Right lobe of liver (tissue), 6 donors: ENCODE data around the gene RFX8. TPM values are rescaled to one million over a fixed set of nuclear protein-coding genes. Genes with fewer than 3 reads are reported as not detected.
A peak's percentile ranks its signal among the peaks of the same experiment; 100 is the strongest.
"Not testable (repeated sequence)": the region's sequence is repeated elsewhere in the genome, so short reads cannot be mapped to it uniquely, and the experiment has no call there.

Experiments
- ATAC-seq, 4 donors: fragments of 200-7000 bp; cut with Tn5 transposase; one replicate each; pipeline ENCODE4 v1.9.1; 2020; ENCODE audit warnings: mild to moderate bottlenecking in 4 of 4, moderate library complexity in 4 of 4
- DNase-seq, 3 donors: peaks; one replicate each; pipeline ENCODE4 v3.0.0-alpha.2; 2020
- H3K27ac ChIP-seq, 3 donors: fragments of 200-600 bp; one replicate each; pipeline ENCODE4 v1.8.0; 2022
- H3K27me3 ChIP-seq, 2 donors: fragments of 200-600 bp; one replicate each; pipeline ENCODE4 v1.8.0; 2022
- H3K36me3 ChIP-seq, 4 donors: fragments of 200-600 bp; sonication (generic) in 1 of 4; one replicate each; pipeline versions ENCODE4 v1.5.1 to v1.8.0; 2017 to 2022; ENCODE audit warnings: control low read depth in 1 of 4
- H3K4me1 ChIP-seq, 4 donors: fragments of 200-600 bp; sonication (generic) in 1 of 4; one replicate each; pipeline versions ENCODE4 v1.5.1 to v1.8.0; 2017 to 2022; ENCODE audit warnings: control low read depth in 1 of 4
- H3K4me3 ChIP-seq, 3 donors: fragments of 200-600 bp; one replicate each; pipeline ENCODE4 v1.8.0; 2022
- H3K9me3 ChIP-seq, 4 donors: fragments of 200-600 bp; sonication (generic) in 1 of 4; one replicate each; pipeline versions ENCODE4 v1.5.1 to v1.8.0; 2017 to 2022; ENCODE audit warnings: control low read depth in 1 of 4
- POLR2A ChIP-seq: fragments of 450-650 bp; IDR thresholded peaks from one replicate; pipeline ENCODE4 v1.6.1; 2017; ENCODE audit warnings: antibody characterized with exemption, mild to moderate bottlenecking
- WGBS: methylation state at CpG from one replicate; pipeline ENCODE4 v1.1.6; 2018; ENCODE audit warnings: low coverage, low lambda C conversion rate; ENCODE audit not compliant: insufficient coverage; ENCODE audit errors: missing lambda C conversion rate; 5-methylcytosine and 5-hydroxymethylcytosine counted together
- intact Hi-C, 2 donors: fragments of 100-400 bp; cut with DNase I; formaldehyde crosslinking; loops; one replicate each; pipeline versions ENCODE4 v1.11.2 to v1.14.1; 2022
- total RNA-seq, 6 experiments: library from RNA; depleted of rRNA in 2 of 6; stranded (reverse); fragments of >200 nt in 2 of 6; fragmentation: NEBNext Ultra II Directional in 3 of 6; extraction: Animal tissue kit (Norgen Biotek cat#: 25700) in 3 of 6; gene quantifications; one replicate each; pipeline versions ENCODE4 v1.1.0 to v1.2.4, GENCODE V29; 2016 to 2023
- TF ChIP-seq, protein P1 (sequence below), 4 donors: fragments of 200-600 bp in 3 of 4; fragments of 450-650 bp in 1 of 4; IDR thresholded peaks; one replicate each; pipeline versions ENCODE4 v1.5.1 to v1.8.0; 2016 to 2022; ENCODE audit warnings: antibody characterized with exemption in 4 of 4, mild to moderate bottlenecking in 2 of 4
- donor health status: DM: no; HTN: yes; CAD: no.
- donor health status: DM: no; HTN: no; CAD: no.
- donor health status: DM: no; HTN: no; CAD: no.
- donor health status: DM: no; HTN: yes; CAD: no.
- donor health status: DM: no; HTN: yes; CAD: no.

Gene RFX8
- total RNA-seq, 6 experiments from 2014 or later, result not detected

DNA sequence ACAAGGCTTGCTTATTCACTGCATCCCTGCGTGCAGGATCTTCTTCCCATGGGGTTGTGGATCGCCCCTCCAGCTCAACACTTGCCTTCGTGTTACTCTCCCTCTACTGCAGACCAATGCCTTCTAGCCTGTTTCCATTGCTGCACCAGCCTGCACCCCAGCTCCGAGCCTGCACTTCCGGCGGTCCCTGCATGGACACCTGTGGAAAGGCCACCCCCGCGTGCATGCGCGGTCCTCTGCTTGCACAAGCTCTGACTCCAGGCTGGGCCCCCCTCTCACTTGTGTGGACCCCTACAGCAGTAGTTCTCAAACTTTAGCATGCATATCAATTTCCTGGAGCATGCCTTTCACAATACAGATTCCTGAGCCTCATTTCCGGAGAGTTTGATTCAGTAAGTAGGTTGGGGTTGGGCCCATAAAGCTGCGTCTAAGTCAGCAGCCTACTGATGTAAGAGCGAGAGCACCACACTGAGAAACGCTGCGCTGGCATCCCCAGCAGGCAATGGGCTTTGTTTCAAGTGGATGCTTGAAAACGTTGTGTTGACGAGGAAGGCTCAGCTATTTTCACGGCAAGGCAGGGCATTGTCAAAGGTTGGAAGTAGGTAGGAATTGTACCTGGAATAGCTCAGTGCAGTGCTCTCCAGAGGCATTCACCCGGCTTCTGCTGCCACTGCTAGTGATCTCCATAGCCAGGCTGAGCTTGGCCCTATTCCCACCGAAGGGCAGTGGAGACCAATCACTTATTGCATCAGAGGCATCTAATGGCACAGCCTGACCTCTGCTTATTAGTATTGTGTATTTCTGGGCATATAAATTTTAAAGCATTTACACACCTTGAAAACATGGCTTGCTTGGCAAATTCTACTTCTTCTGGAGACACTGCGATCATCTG is 120.2 kb downstream of the RFX8 start:
- DNase-seq, result peak in 2 of 3 donors; percentile 55 to 74

DNA sequence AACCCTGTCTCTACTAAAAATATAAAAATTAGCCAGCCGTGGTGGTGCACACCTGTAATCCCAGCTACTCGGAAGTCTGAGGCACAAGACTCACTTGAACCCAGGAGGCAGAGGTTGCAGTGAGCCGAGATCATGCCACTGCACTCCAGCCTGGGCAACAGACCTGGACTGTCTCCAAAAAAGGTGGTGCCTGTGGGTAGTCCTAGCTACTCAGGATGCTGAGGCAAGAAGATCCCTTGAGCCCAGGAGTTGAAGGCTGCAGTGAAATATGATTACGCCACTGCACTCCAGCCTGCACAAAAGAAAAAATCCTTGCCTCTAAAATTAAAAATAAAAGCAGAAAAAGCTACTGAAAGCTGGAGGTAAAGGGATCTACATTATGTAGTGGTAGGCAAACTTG is 122.3 kb downstream of the RFX8 start:
- ATAC-seq, H3K4me3 ChIP-seq, intact Hi-C loops, H3K4me1 ChIP-seq, H3K9me3 ChIP-seq, H3K27ac ChIP-seq, H3K27me3 ChIP-seq, H3K36me3 ChIP-seq, DNase-seq: not testable (repeated sequence)
- WGBS, result 51% methylated on average over 2 of the region's 4 CpGs

More for the DNA sequence above, 120.2 kb downstream of the RFX8 start:
- intact Hi-C loops, result no loop called here
- Histone ChIP-seq H3K27ac (no peak overlapping the region), H3K27me3 (no peaks in the 10 kb centered on the region), H3K36me3 (no peaks in the 10 kb centered on the region), H3K4me1 (no peaks in the 10 kb centered on the region), H3K9me3 (no peaks in the 10 kb centered on the region), H3K4me3 (no peak overlapping the region)
- peak; percentile 64 to 80 (median 70) for ATAC-seq
- no peak for TF ChIP-seq POLR2A
- TF ChIP-seq, protein P1, sequence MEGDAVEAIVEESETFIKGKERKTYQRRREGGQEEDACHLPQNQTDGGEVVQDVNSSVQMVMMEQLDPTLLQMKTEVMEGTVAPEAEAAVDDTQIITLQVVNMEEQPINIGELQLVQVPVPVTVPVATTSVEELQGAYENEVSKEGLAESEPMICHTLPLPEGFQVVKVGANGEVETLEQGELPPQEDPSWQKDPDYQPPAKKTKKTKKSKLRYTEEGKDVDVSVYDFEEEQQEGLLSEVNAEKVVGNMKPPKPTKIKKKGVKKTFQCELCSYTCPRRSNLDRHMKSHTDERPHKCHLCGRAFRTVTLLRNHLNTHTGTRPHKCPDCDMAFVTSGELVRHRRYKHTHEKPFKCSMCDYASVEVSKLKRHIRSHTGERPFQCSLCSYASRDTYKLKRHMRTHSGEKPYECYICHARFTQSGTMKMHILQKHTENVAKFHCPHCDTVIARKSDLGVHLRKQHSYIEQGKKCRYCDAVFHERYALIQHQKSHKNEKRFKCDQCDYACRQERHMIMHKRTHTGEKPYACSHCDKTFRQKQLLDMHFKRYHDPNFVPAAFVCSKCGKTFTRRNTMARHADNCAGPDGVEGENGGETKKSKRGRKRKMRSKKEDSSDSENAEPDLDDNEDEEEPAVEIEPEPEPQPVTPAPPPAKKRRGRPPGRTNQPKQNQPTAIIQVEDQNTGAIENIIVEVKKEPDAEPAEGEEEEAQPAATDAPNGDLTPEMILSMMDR (IDR thresholded peaks at IDR 0.05), result no peak
- 87% methylated on average over 17 of the region's 21 CpGs for WGBS

DNA sequence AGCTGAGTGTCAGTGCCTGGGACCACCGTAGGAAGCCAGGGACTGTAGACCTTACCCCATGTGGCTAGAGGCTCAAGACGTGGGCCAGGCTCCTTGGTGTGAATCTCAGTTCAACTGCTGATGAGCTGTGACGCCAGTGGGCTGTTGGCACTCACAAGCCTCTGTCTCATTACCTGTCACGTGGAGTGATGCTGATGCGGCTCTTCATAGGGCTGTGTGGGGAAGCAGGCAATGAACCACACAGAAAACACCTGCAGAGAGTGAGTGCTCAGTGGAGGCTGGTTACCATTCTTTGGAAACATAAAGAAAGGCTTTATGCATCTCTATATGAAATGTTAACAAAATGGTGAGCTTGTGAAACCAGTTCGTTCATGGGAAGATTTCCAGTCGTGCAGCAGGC is 123.7 kb downstream of the RFX8 start:
- no peaks in the 10 kb centered on the region for H3K36me3 ChIP-seq
- H3K27ac ChIP-seq, result no peak overlapping the region
- no peaks in the 10 kb centered on the region for H3K27me3 ChIP-seq
- no peak for TF ChIP-seq POLR2A
- TF ChIP-seq, protein P1 (IDR thresholded peaks at IDR 0.05), result no peak
- WGBS, result 82% methylated on average over 7 of the region's 7 CpGs
- H3K4me1 ChIP-seq, result no peaks in the 10 kb centered on the region
- no peak overlapping the region for H3K4me3 ChIP-seq
- ATAC-seq (no peak), DNase-seq (no peak)
- intact Hi-C loops, result no loop called here
- H3K9me3 ChIP-seq, result no peaks in the 10 kb centered on the region

DNA sequence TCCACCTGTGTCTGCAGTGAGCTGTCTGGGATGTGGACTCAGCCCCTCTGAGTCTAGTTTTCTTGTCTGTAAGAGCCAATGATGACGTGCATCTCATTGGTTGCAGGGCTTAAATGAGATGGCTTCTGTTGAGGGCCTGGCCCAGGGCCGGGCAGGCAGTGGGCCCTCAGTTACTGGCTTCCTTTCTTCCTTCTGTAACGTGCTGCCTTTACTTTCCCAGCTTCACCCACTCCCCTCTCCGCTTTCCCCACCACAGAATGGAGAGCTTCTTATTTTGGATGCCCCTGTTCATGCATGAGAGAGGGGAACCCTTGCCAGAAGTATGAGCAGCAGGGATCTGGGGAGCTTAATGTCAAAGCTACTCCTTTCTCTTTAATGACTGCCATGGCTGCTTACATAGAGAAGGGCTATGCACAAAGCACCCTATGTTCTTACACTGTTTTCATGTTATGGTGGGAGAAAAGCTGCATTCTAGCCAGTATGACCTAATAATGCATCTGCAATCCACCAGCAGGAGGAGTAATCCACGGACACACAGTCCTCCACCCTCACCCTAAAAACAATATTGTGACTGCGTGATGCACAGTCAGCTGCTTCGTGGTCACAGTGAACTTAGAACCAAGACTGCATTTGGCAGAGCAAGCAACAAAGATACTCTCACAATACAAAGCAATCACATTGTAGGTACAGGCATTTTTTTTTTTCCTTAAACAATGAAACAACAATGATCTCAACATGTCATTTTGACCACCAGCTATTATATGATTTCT is 124.8 kb downstream of the RFX8 start:
- no peak overlapping the region for H3K27ac ChIP-seq
- ATAC-seq, result peak in 1 of 4 donors; percentile 26

More for the DNA sequence above, 124.8 kb downstream of the RFX8 start:
- WGBS, result 23% methylated on average over 2 of the region's 7 CpGs
- TF ChIP-seq, protein P1 (IDR thresholded peaks at IDR 0.05), result peak in 1 of 4 donors; percentile 8
- no peak for TF ChIP-seq POLR2A
- intact Hi-C loops, result no loop called here
- H3K9me3 ChIP-seq, result no peaks in the 10 kb centered on the region
- no peak overlapping the region for H3K4me3 ChIP-seq
- no peaks in the 10 kb centered on the region for H3K4me1 ChIP-seq
- H3K27me3 ChIP-seq, result no peaks in the 10 kb centered on the region
- H3K36me3 ChIP-seq, result no peaks in the 10 kb centered on the region
- DNase-seq, result no peak
